Measurements from ENCODE around the gene CUL3.

- TF ChIP-seq POLR2A (IDR thresholded peaks at IDR 0.05; ENCODE audit: low read length): no peak
- TF ChIP-seq GATA1 (IDR thresholded peaks at IDR 0.05; ENCODE audit: low read depth, low read length): no peak
Measured at GRCh38 chr2:224518806-224519580, 66.2 kb downstream of the CUL3 start.

All from erythroblast (primary cell).